Neural cell (in vitro differentiated cells): ENCODE data around the gene ARHGAP30.

ENCODE experiments used
- EZH2 ChIP-seq: fragments of 200-600, 300-800 bp; shearing (Covaris generic), sonication (generic); IDR thresholded peaks from 2 replicates; pipeline ENCODE4 v1.6.1; 2014; ENCODE audit warnings: antibody characterized with exemption, low read length, borderline replicate concordance, mild to moderate bottlenecking; ENCODE audit not compliant: insufficient read depth, poor library complexity, severe bottlenecking
- TF ChIP-seq, protein P1 (sequence below): fragments of 450-650 bp; IDR thresholded peaks from 2 replicates; pipeline ENCODE4 v1.5.1; 2014; ENCODE audit warnings: antibody characterized with exemption, mild to moderate bottlenecking, moderate library complexity; ENCODE audit not compliant: poor library complexity, severe bottlenecking

- TF ChIP-seq, protein P1, sequence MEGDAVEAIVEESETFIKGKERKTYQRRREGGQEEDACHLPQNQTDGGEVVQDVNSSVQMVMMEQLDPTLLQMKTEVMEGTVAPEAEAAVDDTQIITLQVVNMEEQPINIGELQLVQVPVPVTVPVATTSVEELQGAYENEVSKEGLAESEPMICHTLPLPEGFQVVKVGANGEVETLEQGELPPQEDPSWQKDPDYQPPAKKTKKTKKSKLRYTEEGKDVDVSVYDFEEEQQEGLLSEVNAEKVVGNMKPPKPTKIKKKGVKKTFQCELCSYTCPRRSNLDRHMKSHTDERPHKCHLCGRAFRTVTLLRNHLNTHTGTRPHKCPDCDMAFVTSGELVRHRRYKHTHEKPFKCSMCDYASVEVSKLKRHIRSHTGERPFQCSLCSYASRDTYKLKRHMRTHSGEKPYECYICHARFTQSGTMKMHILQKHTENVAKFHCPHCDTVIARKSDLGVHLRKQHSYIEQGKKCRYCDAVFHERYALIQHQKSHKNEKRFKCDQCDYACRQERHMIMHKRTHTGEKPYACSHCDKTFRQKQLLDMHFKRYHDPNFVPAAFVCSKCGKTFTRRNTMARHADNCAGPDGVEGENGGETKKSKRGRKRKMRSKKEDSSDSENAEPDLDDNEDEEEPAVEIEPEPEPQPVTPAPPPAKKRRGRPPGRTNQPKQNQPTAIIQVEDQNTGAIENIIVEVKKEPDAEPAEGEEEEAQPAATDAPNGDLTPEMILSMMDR, result no peak
- no peak for TF ChIP-seq EZH2
Measured at GRCh38 chr1:161106431-161106830, 36.7 kb upstream of the ARHGAP30 start.
